ENCODE measurements around the gene LSAMP. TPM values are rescaled to one million over a fixed set of nuclear protein-coding genes. Genes with fewer than 3 reads are reported as not detected.

Gene LSAMP
- total and polyA plus RNA-seq, 7 donors, result 0.23 to 47.1 (median 22.9) TPM

- TF ChIP-seq, protein P1, sequence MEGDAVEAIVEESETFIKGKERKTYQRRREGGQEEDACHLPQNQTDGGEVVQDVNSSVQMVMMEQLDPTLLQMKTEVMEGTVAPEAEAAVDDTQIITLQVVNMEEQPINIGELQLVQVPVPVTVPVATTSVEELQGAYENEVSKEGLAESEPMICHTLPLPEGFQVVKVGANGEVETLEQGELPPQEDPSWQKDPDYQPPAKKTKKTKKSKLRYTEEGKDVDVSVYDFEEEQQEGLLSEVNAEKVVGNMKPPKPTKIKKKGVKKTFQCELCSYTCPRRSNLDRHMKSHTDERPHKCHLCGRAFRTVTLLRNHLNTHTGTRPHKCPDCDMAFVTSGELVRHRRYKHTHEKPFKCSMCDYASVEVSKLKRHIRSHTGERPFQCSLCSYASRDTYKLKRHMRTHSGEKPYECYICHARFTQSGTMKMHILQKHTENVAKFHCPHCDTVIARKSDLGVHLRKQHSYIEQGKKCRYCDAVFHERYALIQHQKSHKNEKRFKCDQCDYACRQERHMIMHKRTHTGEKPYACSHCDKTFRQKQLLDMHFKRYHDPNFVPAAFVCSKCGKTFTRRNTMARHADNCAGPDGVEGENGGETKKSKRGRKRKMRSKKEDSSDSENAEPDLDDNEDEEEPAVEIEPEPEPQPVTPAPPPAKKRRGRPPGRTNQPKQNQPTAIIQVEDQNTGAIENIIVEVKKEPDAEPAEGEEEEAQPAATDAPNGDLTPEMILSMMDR (IDR thresholded peaks at IDR 0.05), result no peak
- no peak for TF ChIP-seq POLR2AphosphoS5 (IDR thresholded peaks at IDR 0.05)
These were observed 305.6 kb downstream of the LSAMP start for GRCh38 chr3:116139641-116140040.

DNA sequence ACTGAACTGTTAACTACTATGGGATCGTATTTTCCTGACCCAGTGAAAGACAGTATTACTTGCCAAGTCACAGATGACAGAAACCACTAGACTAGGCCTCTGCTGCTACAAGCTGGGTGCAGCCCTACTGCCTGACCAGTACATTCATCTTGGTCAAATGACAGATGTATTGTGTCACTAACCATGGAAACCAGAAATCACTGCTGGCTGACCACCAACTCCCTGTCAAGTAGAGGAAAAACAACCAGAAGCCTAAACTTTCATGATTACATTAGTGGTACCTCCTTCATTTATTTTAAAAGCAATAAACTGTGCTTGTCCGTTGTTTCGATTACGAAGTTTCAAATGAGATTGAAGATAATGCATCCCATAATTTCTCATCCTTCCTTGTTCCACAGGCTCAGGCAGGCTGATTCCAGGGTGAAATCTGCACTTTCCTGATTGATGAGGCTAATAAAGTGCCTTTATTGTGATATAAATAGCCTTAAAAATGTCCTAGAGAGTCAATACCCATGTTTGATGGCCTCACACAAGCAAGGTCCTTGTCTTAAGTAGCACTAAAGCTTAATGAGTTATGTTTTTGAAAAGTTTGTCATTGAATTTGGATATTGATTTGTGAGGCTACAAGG is 309.7 kb downstream of the LSAMP start:
- Histone ChIP-seq H3K27me3 (no peaks in the 10 kb centered on the region), H3K9me3 (no peaks in the 10 kb centered on the region), H3K36me3 (no peaks in the 10 kb centered on the region), H3K4me3 (no peak overlapping the region), H3K27ac (peak overlapping the region in 3 of 4 donors; percentile 55 to 65 (median 64)), H3K4me1 (peaks cover 0 to 44% (median 33%) of the 10 kb centered on the region in 4 donors)
- DNase-seq, result peak; percentile 89
- 71 to 74% methylated on average over 4 of the region's 4 CpGs for WGBS, 2 donors
- peak; percentile 61 to 90 (median 80) for TF ChIP-seq POLR2AphosphoS5 (IDR thresholded peaks at IDR 0.05)
- peak in 2 of 4 donors; percentile 3 to 45 for TF ChIP-seq EP300 (IDR thresholded peaks at IDR 0.05)
- TF ChIP-seq, protein P1 (IDR thresholded peaks at IDR 0.05), result no peak
- TF ChIP-seq POLR2A (IDR thresholded peaks at IDR 0.05), result no peak
- intact Hi-C loops (cut with DNase I), result no loop called here

More at GRCh38 chr3:116139641-116140040, 305.6 kb downstream of the LSAMP start:
- WGBS, 2 donors, result 68 to 85% methylated on average over 2 of the region's 2 CpGs
- H3K27ac ChIP-seq, result peak overlapping the region in 2 of 4 donors; percentile 1 to 16
- H3K9me3 ChIP-seq, result no peaks in the 10 kb centered on the region
- DNase-seq, result no peak
- no peak overlapping the region for H3K4me3 ChIP-seq
- no peaks in the 10 kb centered on the region for H3K36me3 ChIP-seq
- intact Hi-C loops (cut with DNase I), result loop anchor here (2.0 kb wide), 2 partner anchors 315 to 619 kb away; no protein-coding TSS in a partner anchor
- no peaks in the 10 kb centered on the region for H3K27me3 ChIP-seq
- peaks cover 0 to 42% (median 34%) of the 10 kb centered on the region in 4 donors for H3K4me1 ChIP-seq

GRCh38 chr3:116129187-116129946 is 315.9 kb downstream of the LSAMP start:
- no peaks in the 10 kb centered on the region for H3K36me3 ChIP-seq
- DNase-seq, result no peak
- H3K9me3 ChIP-seq, result no peaks in the 10 kb centered on the region
- 53 to 72% methylated on average over 5 of the region's 5 CpGs for WGBS, 2 donors
- intact Hi-C loops (cut with DNase I), result no loop called here
- no peak overlapping the region for H3K27ac ChIP-seq
- H3K4me3 ChIP-seq, result no peak overlapping the region
- no peaks in the 10 kb centered on the region for H3K27me3 ChIP-seq
- H3K4me1 ChIP-seq, result peaks cover 0 to 3% (median 3%) of the 10 kb centered on the region in 4 donors
- TF ChIP-seq EP300 (IDR thresholded peaks at IDR 0.05) (no peak), POLR2A (IDR thresholded peaks at IDR 0.05) (no peak), POLR2AphosphoS5 (IDR thresholded peaks at IDR 0.05) (no peak)
- TF ChIP-seq, protein P1 (IDR thresholded peaks at IDR 0.05), result no peak

GRCh38 chr3:116127464-116127863 is 317.8 kb downstream of the LSAMP start:
- intact Hi-C loops (cut with DNase I), result no loop called here

More at GRCh38 chr3:116127464-116127863, 317.8 kb downstream of the LSAMP start:
- DNase-seq, result no peak
- Histone ChIP-seq H3K36me3 (no peaks in the 10 kb centered on the region), H3K27ac (no peak overlapping the region), H3K9me3 (no peaks in the 10 kb centered on the region), H3K4me3 (no peak overlapping the region), H3K27me3 (no peaks in the 10 kb centered on the region), H3K4me1 (peaks cover 0 to 3% (median 0%) of the 10 kb centered on the region in 4 donors)
- TF ChIP-seq, protein P1 (IDR thresholded peaks at IDR 0.05), result no peak
- no peak for TF ChIP-seq POLR2A (IDR thresholded peaks at IDR 0.05)
- TF ChIP-seq EP300 (IDR thresholded peaks at IDR 0.05), result no peak
- TF ChIP-seq POLR2AphosphoS5 (IDR thresholded peaks at IDR 0.05), result no peak
- 60 to 80% methylated on average over 2 of the region's 2 CpGs for WGBS, 2 donors

Measured in sigmoid colon (tissue), 7 donors.